GM19035 (cell line): ENCODE measurements around the gene SLC6A3.
A peak's percentile ranks its signal among the peaks of the same experiment; 100 is the strongest.
"Not testable (repeated sequence)": the region's sequence is repeated elsewhere in the genome, so short reads cannot be mapped to it uniquely, and the experiment has no call there.

ENCODE experiments used
- ATAC-seq: cut with Tn5 transposase; IDR thresholded peaks from one replicate; pipeline ENCODE4 v1.9.1; 2021; ENCODE audit not compliant: unreplicated experiment

The SLC6A3 gene

GRCh38 chr5:1375871-1376810 lies 69.1 kb downstream of the SLC6A3 start:
- no peak for ATAC-seq

- no peak for ATAC-seq
Measured at GRCh38 chr5:1374679-1375055, 70.6 kb downstream of the SLC6A3 start.

GRCh38 chr5:1374030-1374678 lies 71.1 kb downstream of the SLC6A3 start:
- no peak for ATAC-seq

- not testable (repeated sequence) for ATAC-seq
Measured at GRCh38 chr5:1371972-1372342, 73.3 kb downstream of the SLC6A3 start.

GRCh38 chr5:1371218-1371971 lies 73.8 kb downstream of the SLC6A3 start:
- ATAC-seq, result no peak

- no peak for ATAC-seq
Measured at GRCh38 chr5:1370006-1370405, 75.2 kb downstream of the SLC6A3 start.

- ATAC-seq, result no peak
Measured at GRCh38 chr5:1368756-1369155, 76.5 kb downstream of the SLC6A3 start.

- no peak for ATAC-seq
Measured at GRCh38 chr5:1368236-1368635, 77.0 kb downstream of the SLC6A3 start.

GRCh38 chr5:1367149-1367548 lies 78.1 kb downstream of the SLC6A3 start:
- ATAC-seq, result no peak

GRCh38 chr5:1366514-1366913 lies 78.7 kb downstream of the SLC6A3 start:
- ATAC-seq, result peak; percentile 78

GRCh38 chr5:1364211-1364610 lies 81.0 kb downstream of the SLC6A3 start:
- ATAC-seq, result no peak

GRCh38 chr5:1363581-1363980 lies 81.7 kb downstream of the SLC6A3 start:
- no peak for ATAC-seq

GRCh38 chr5:1363160-1363559 lies 82.1 kb downstream of the SLC6A3 start:
- ATAC-seq, result no peak

- ATAC-seq, result no peak
Measured at GRCh38 chr5:1362242-1363015, 82.8 kb downstream of the SLC6A3 start.

GRCh38 chr5:1360861-1361260 lies 84.4 kb downstream of the SLC6A3 start:
- no peak for ATAC-seq

- not testable (repeated sequence) for ATAC-seq
Measured at GRCh38 chr5:1360367-1360766, 84.9 kb downstream of the SLC6A3 start.

GRCh38 chr5:1359713-1360112 lies 85.5 kb downstream of the SLC6A3 start:
- no peak for ATAC-seq

GRCh38 chr5:1359031-1359645 lies 86.1 kb downstream of the SLC6A3 start:
- ATAC-seq, result no peak

GRCh38 chr5:1358726-1359025 lies 86.6 kb downstream of the SLC6A3 start:
- ATAC-seq, result no peak

- ATAC-seq, result no peak
Measured at GRCh38 chr5:1357946-1358725, 87.1 kb downstream of the SLC6A3 start.
